Trophoblast cell (in vitro differentiated cells and primary cell): Measurements from ENCODE around the gene EPYC.

ENCODE experiments used
- DNase-seq, 2 donors: peaks; one replicate each; pipeline ENCODE4 v3.0.0-alpha.2; 2016
- H2AFZ ChIP-seq: 2 replicates; pipeline ENCODE4 v1.6.1; 2013; ENCODE audit warnings: low read length, moderate library complexity, mild to moderate bottlenecking; ENCODE audit not compliant: insufficient read depth, poor library complexity
- H2AK5ac ChIP-seq: 2 replicates; pipeline ENCODE4 v1.6.1; 2013; ENCODE audit warnings: mild to moderate bottlenecking, low read length
- H2BK120ac ChIP-seq: 2 replicates; pipeline ENCODE4 v1.6.1; 2013; ENCODE audit warnings: low read length, mild to moderate bottlenecking, moderate library complexity; ENCODE audit not compliant: insufficient read depth, poor library complexity
- H2BK12ac ChIP-seq: 2 replicates; pipeline ENCODE4 v1.6.1; 2013; ENCODE audit warnings: mild to moderate bottlenecking, low read length, moderate library complexity
- H2BK5ac ChIP-seq: 2 replicates; pipeline ENCODE4 v1.6.1; 2013; ENCODE audit warnings: low read length, low read depth, moderate library complexity, mild to moderate bottlenecking; ENCODE audit not compliant: poor library complexity
- H3K14ac ChIP-seq: 2 replicates; pipeline ENCODE4 v1.6.1; 2013; ENCODE audit warnings: mild to moderate bottlenecking, low read length
- H3K18ac ChIP-seq: 2 replicates; pipeline ENCODE4 v1.6.1; 2013; ENCODE audit warnings: mild to moderate bottlenecking, low read length
- H3K23ac ChIP-seq: 2 replicates; pipeline ENCODE4 v1.6.1; 2013; ENCODE audit warnings: low read length
- H3K27ac ChIP-seq: 2 replicates; pipeline ENCODE4 v1.5.1; 2013; ENCODE audit warnings: low read depth, mild to moderate bottlenecking, inconsistent platforms, low read length, moderate library complexity
- H3K27me3 ChIP-seq: 2 replicates; pipeline ENCODE4 v1.6.1; 2013; ENCODE audit warnings: inconsistent platforms, mild to moderate bottlenecking, low read length, moderate library complexity; ENCODE audit not compliant: insufficient read depth
- H3K36me3 ChIP-seq, 2 experiments: 1 replicate in 1 of 2; 2 replicates in 1 of 2; pipeline ENCODE4 v1.6.1; 2013; ENCODE audit warnings: low read length in 2 of 2, mild to moderate bottlenecking in 2 of 2, moderate library complexity in 1 of 2; ENCODE audit not compliant: insufficient read depth in 2 of 2, control insufficient read depth in 1 of 2
- H3K4ac ChIP-seq: 2 replicates; pipeline ENCODE4 v1.6.1; 2013; ENCODE audit warnings: low read depth, mild to moderate bottlenecking, low read length, moderate library complexity
- H3K4me1 ChIP-seq, 2 experiments: 1 replicate in 1 of 2; 2 replicates in 1 of 2; pipeline ENCODE4 v1.6.1; 2013; ENCODE audit warnings: low read length in 2 of 2, mild to moderate bottlenecking in 2 of 2, moderate library complexity in 1 of 2; ENCODE audit not compliant: insufficient read depth in 2 of 2, control insufficient read depth in 1 of 2
- H3K4me2 ChIP-seq: 2 replicates; pipeline ENCODE4 v1.6.1; 2013; ENCODE audit warnings: inconsistent platforms, mild to moderate bottlenecking, low read length, moderate library complexity
- H3K4me3 ChIP-seq: 2 replicates; pipeline ENCODE4 v1.5.1; 2013; ENCODE audit warnings: mild to moderate bottlenecking, low read depth, low read length, inconsistent platforms
- H3K79me1 ChIP-seq: one replicate; pipeline ENCODE4 v1.6.1; 2013; ENCODE audit warnings: low read length
- H3K79me2 ChIP-seq: 2 replicates; pipeline ENCODE4 v1.6.1; 2013; ENCODE audit warnings: low read length, mild to moderate bottlenecking; ENCODE audit not compliant: control insufficient read depth, insufficient read depth, poor library complexity
- H3K9ac ChIP-seq: 2 replicates; pipeline ENCODE4 v1.6.1; 2013; ENCODE audit warnings: mild to moderate bottlenecking, low read length
- H3K9me3 ChIP-seq: 2 replicates; pipeline ENCODE4 v1.6.1; 2013; ENCODE audit warnings: low read depth, mild to moderate bottlenecking, control low read depth, inconsistent platforms, low read length; ENCODE audit not compliant: insufficient read depth
- H4K12ac ChIP-seq: 2 replicates; pipeline ENCODE4 v1.6.1; 2013; ENCODE audit warnings: low read depth, mild to moderate bottlenecking, low read length, moderate library complexity
- H4K8ac ChIP-seq: 2 replicates; pipeline ENCODE4 v1.6.1; 2013; ENCODE audit warnings: low read depth, mild to moderate bottlenecking, low read length, moderate library complexity
- H4K91ac ChIP-seq: one replicate; pipeline ENCODE4 v1.6.1; 2013; ENCODE audit warnings: low read depth, mild to moderate bottlenecking, low read length, moderate library complexity
- WGBS: extraction: QIAGEN DNeasy Blood & Tissue Kit; methylation state at CpG from one replicate; pipeline ENCODE4 v1.1.7; 2013; ENCODE audit warnings: missing lambda C conversion rate; ENCODE audit not compliant: insufficient read length, insufficient coverage; ENCODE audit errors: extremely low coverage; 5-methylcytosine and 5-hydroxymethylcytosine counted together

Gene EPYC

GRCh38 chr12:91017043-91017442 is 12.3 kb upstream of the EPYC start:
- Histone ChIP-seq H2BK12ac (no peak overlapping the region), H3K9me3 (no peaks in the 10 kb centered on the region), H3K27me3 (no peaks in the 10 kb centered on the region), H2AK5ac (no peak overlapping the region), H3K4ac (no peak overlapping the region), H3K36me3 (no peaks in the 10 kb centered on the region), H2BK120ac (no peak overlapping the region), H4K8ac (no peak overlapping the region), H3K4me2 (no peak overlapping the region), H3K79me1 (no peaks in the 10 kb centered on the region), H3K23ac (no peak overlapping the region), H3K79me2 (no peaks in the 10 kb centered on the region), H3K4me3 (no peak overlapping the region), H3K9ac (no peak overlapping the region), H3K18ac (no peak overlapping the region), H4K91ac (no peak overlapping the region), H3K27ac (no peak overlapping the region), H2AFZ (no peak overlapping the region), H3K4me1 (no peaks in the 10 kb centered on the region), H2BK5ac (no peak overlapping the region), H4K12ac (no peak overlapping the region), H3K14ac (no peak overlapping the region)
- WGBS: no CpG with 5 or more reads among the region's 1 CpG
- DNase-seq: no peak

GRCh38 chr12:91009319-91009950 is 4.7 kb upstream of the EPYC start:
- DNase-seq: no peak
- H4K12ac ChIP-seq: no peak overlapping the region
- no peak overlapping the region for H3K9ac ChIP-seq
- no peaks in the 10 kb centered on the region for H3K79me1 ChIP-seq
- H3K9me3 ChIP-seq: no peaks in the 10 kb centered on the region
- no CpG with 5 or more reads among the region's 1 CpG for WGBS
- H3K4ac ChIP-seq: no peak overlapping the region
- H3K4me1 ChIP-seq: no peaks in the 10 kb centered on the region
- no peak overlapping the region for H3K23ac ChIP-seq
- no peak overlapping the region for H3K14ac ChIP-seq
- no peak overlapping the region for H3K4me3 ChIP-seq
- no peak overlapping the region for H4K8ac ChIP-seq
- no peaks in the 10 kb centered on the region for H3K79me2 ChIP-seq
- H2AK5ac ChIP-seq: no peak overlapping the region
- no peak overlapping the region for H2AFZ ChIP-seq
- H3K27me3 ChIP-seq: no peaks in the 10 kb centered on the region
- H2BK12ac ChIP-seq: no peak overlapping the region
- no peak overlapping the region for H4K91ac ChIP-seq
- H3K27ac ChIP-seq: no peak overlapping the region
- no peak overlapping the region for H3K18ac ChIP-seq
- H2BK120ac ChIP-seq: no peak overlapping the region
- H3K36me3 ChIP-seq: no peaks in the 10 kb centered on the region
- H2BK5ac ChIP-seq: no peak overlapping the region
- H3K4me2 ChIP-seq: no peak overlapping the region

DNA sequence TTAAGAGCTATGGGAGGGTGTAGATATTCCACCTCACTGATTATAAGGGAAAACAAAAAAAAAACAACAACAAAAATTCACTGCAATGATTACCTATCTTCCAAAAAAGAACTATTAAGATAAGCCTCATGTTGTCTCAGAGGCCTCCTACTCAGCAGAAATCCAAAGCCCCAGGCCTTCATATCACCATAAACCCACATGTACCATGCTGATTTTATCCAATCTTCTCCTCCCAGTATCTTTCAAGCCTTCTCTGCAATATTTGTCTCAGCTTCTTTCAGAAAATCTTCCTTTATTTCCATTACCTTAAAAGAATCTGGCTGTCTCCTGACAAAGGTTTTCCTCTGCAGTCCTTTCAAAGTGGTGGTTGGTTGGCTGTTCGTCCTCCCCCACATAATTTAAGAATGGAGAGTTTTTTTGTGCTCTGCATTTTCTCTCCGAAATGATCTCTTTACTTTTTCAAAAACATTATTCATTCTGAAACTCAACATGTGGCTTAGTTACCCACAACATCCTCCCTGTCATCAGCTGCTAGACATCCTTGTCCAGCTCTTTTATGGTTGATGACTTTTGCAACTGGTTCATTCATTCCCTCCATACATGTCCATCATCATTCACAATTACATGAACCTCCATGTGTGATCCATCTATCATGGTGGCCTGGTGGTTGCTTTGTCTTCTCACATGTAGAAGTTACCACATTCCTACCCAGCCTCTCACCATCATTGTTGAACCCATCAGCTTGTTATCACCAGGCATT is 2.9 kb upstream of the EPYC start:
- Histone ChIP-seq H2AK5ac (no peak overlapping the region), H3K79me2 (no peaks in the 10 kb centered on the region), H3K4me3 (no peak overlapping the region), H3K27me3 (no peaks in the 10 kb centered on the region), H2BK120ac (no peak overlapping the region), H4K91ac (no peak overlapping the region), H3K4ac (no peak overlapping the region), H3K18ac (no peak overlapping the region), H3K23ac (no peak overlapping the region), H3K4me1 (no peaks in the 10 kb centered on the region), H4K12ac (no peak overlapping the region), H3K4me2 (no peak overlapping the region), H3K9ac (no peak overlapping the region), H3K27ac (no peak overlapping the region), H2AFZ (no peak overlapping the region), H3K36me3 (no peaks in the 10 kb centered on the region), H2BK5ac (no peak overlapping the region), H3K79me1 (no peaks in the 10 kb centered on the region), H3K9me3 (no peaks in the 10 kb centered on the region), H2BK12ac (no peak overlapping the region), H4K8ac (no peak overlapping the region), H3K14ac (no peak overlapping the region)
- no CpG with 5 or more reads among the region's 2 CpGs for WGBS
- no peak for DNase-seq

- no peak overlapping the region for H2BK5ac ChIP-seq
- no peak overlapping the region for H3K14ac ChIP-seq
- no peak overlapping the region for H3K23ac ChIP-seq
- no peaks in the 10 kb centered on the region for H3K79me1 ChIP-seq
- H3K4me1 ChIP-seq: peaks cover 0 to under 1% of the 10 kb centered on the region in 2 experiments
- H2BK12ac ChIP-seq: no peak overlapping the region
- no peak overlapping the region for H4K91ac ChIP-seq
- no peak overlapping the region for H2BK120ac ChIP-seq
- no peak overlapping the region for H2AFZ ChIP-seq
- no peak overlapping the region for H3K4ac ChIP-seq
- H3K27ac ChIP-seq: no peak overlapping the region
- H3K4me3 ChIP-seq: no peak overlapping the region
- no peak overlapping the region for H4K12ac ChIP-seq
- H2AK5ac ChIP-seq: no peak overlapping the region
- no peaks in the 10 kb centered on the region for H3K9me3 ChIP-seq
- no peaks in the 10 kb centered on the region for H3K27me3 ChIP-seq
- no peaks in the 10 kb centered on the region for H3K79me2 ChIP-seq
- no peak for DNase-seq
- H3K18ac ChIP-seq: no peak overlapping the region
- no peaks in the 10 kb centered on the region for H3K36me3 ChIP-seq
- no peak overlapping the region for H3K4me2 ChIP-seq
- no peak overlapping the region for H3K9ac ChIP-seq
- no peak overlapping the region for H4K8ac ChIP-seq
Observed at GRCh38 chr12:91003737-91004136, 1.0 kb downstream of the EPYC start.
